Skeletal muscle tissue (tissue), 4 donors: ENCODE data around the gene TAP2. TPM values are rescaled to one million over a fixed set of nuclear protein-coding genes. Genes with fewer than 3 reads are reported as not detected.

ENCODE experiments used
- H3K27ac ChIP-seq: one replicate; pipeline ENCODE4 v1.7.0; 2013; ENCODE audit warnings: mild to moderate bottlenecking, low read depth, low read length, inconsistent platforms
- H3K27me3 ChIP-seq, 3 donors: one replicate each; pipeline ENCODE4 v1.7.0; 2013; ENCODE audit warnings: low read length in 3 of 3; ENCODE audit not compliant: control insufficient read depth in 3 of 3, insufficient read depth in 3 of 3
- H3K36me3 ChIP-seq, 3 donors: one replicate each; pipeline ENCODE4 v1.7.0; 2013; ENCODE audit warnings: low read length in 3 of 3; ENCODE audit not compliant: control insufficient read depth in 3 of 3, insufficient read depth in 3 of 3
- H3K4me1 ChIP-seq, 3 donors: one replicate each; pipeline ENCODE4 v1.7.0; 2013; ENCODE audit warnings: low read length in 3 of 3, mild to moderate bottlenecking in 3 of 3; ENCODE audit not compliant: control insufficient read depth in 3 of 3, insufficient read depth in 3 of 3
- H3K4me3 ChIP-seq, 3 donors: one replicate each; pipeline ENCODE4 v1.7.0; 2013; ENCODE audit warnings: low read length in 3 of 3
- H3K9ac ChIP-seq, 3 donors: one replicate each; pipeline ENCODE4 v1.7.0; 2013; ENCODE audit warnings: low read length in 3 of 3, mild to moderate bottlenecking in 3 of 3, moderate library complexity in 2 of 3, low read depth in 1 of 3
- H3K9me3 ChIP-seq, 3 donors: one replicate each; pipeline ENCODE4 v1.7.0; 2013; ENCODE audit warnings: low read length in 3 of 3; ENCODE audit not compliant: control insufficient read depth in 3 of 3
- total RNA-seq: library from RNA; depleted of rRNA; stranded (reverse); fragments of >200 nt; gene quantifications from one replicate; pipeline ENCODE4 v1.2.3, GENCODE V29; 2014
- donor health status: Osteomylitis.

The TAP2 gene
- total RNA-seq, 1 donor from 2014 or later, result 9.4 TPM

GRCh38 chr6:32845384-32845884 is 6.9 kb upstream of the TAP2 start:
- peaks cover 19 to 28% (median 21%) of the 10 kb centered on the region in 3 donors for H3K4me1 ChIP-seq
- H3K36me3 ChIP-seq, result peaks cover 35 to 56% (median 54%) of the 10 kb centered on the region in 3 donors
- H3K9ac ChIP-seq, result no peak overlapping the region

GRCh38 chr6:32844839-32845383 is 6.4 kb upstream of the TAP2 start:
- Histone ChIP-seq H3K4me1 (peaks cover 19 to 28% (median 21%) of the 10 kb centered on the region in 3 donors), H3K27ac (peak overlapping the region; percentile 91), H3K4me3 (peak overlapping the region; percentile 73 to 91 (median 88)), H3K27me3 (no peaks in the 10 kb centered on the region), H3K9ac (peak overlapping the region; percentile 82 to 92 (median 90)), H3K9me3 (no peaks in the 10 kb centered on the region), H3K36me3 (peaks cover 30 to 51% (median 49%) of the 10 kb centered on the region in 3 donors)

More at GRCh38 chr6:32845384-32845884, 6.9 kb upstream of the TAP2 start:
- Histone ChIP-seq H3K27me3 (no peaks in the 10 kb centered on the region), H3K9me3 (no peaks in the 10 kb centered on the region), H3K27ac (peak overlapping the region; percentile 91), H3K4me3 (peak overlapping the region; percentile 12 to 88 (median 17))

DNA sequence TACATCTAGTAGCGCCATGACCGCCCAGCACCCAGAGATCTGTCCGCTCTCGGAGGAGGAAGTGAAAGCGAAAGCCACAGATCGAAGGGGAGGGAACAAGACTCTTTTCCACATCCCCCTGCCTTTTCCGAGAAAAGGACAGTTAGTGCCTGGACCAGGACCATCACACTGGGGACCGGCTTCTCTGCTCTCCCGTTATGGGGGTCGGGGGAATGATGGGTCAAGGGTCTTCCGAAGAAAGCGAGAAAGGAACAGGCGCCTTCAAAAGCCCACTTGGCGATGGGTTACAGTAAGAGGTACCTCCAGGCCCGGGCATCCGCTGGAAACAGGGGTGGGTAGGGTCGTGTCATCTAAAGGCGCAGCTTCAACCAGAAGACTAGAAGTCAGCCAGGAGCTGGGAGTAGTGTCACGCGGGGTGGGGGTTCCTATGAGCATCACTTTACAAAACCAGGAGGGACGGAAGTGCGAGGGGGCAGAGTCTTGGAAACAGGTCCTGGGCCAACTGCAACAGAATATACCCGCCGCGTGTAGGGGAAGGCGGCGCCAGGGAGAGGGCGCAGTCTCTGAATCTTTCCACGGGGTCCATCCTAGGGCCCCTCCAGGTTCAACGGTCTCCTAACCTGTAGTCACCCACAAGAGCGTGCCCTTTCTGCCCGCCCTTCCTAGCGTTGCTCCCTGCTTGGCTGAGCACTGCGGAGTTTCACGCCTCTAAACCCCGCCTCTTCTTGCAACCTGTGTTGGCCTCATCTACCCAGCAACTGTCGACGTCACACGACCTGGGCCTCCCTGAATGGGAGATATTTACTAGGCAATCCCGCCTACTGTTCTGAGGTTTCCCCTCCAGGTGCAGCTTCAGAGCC is 5.7 kb upstream of the TAP2 start, which contains the start of gene PSMB8:
TSS of gene PSMB8 (minus strand) at position 69 of the 860 bp plus-strand sequence. CDS start at position 18, 51 bp downstream.
- peaks cover 19 to 28% (median 21%) of the 10 kb centered on the region in 3 donors for H3K4me1 ChIP-seq
- H3K9me3 ChIP-seq, result no peaks in the 10 kb centered on the region
- no peaks in the 10 kb centered on the region for H3K27me3 ChIP-seq
- peaks cover 28 to 49% (median 46%) of the 10 kb centered on the region in 3 donors for H3K36me3 ChIP-seq
- H3K4me3 ChIP-seq, result peak within 1 kb of the TSS; percentile 73 to 91 (median 88)
- peak within 1 kb of the TSS; percentile 82 to 92 (median 90) for H3K9ac ChIP-seq
- peak within 1 kb of the TSS; percentile 91 for H3K27ac ChIP-seq

GRCh38 chr6:32843331-32843978 is 4.9 kb upstream of the TAP2 start:
- Histone ChIP-seq H3K4me1 (peaks cover 19 to 28% (median 21%) of the 10 kb centered on the region in 3 donors), H3K27ac (peak overlapping the region; percentile 91)

GRCh38 chr6:32842690-32843089 is 4.2 kb upstream of the TAP2 start:
- no peaks in the 10 kb centered on the region for H3K27me3 ChIP-seq
- peak overlapping the region in 2 of 3 donors; percentile 73 to 88 for H3K4me3 ChIP-seq
- peaks cover 23 to 32% (median 25%) of the 10 kb centered on the region in 3 donors for H3K4me1 ChIP-seq
- H3K36me3 ChIP-seq, result peaks cover 13 to 34% (median 33%) of the 10 kb centered on the region in 3 donors
- peak overlapping the region; percentile 91 for H3K27ac ChIP-seq
- H3K9ac ChIP-seq, result no peak overlapping the region
- H3K9me3 ChIP-seq, result no peaks in the 10 kb centered on the region

More at GRCh38 chr6:32843331-32843978, 4.9 kb upstream of the TAP2 start:
- Histone ChIP-seq H3K9ac (peak overlapping the region; percentile 82 to 92 (median 90)), H3K9me3 (no peaks in the 10 kb centered on the region), H3K36me3 (peaks cover 21 to 42% (median 41%) of the 10 kb centered on the region in 3 donors), H3K27me3 (no peaks in the 10 kb centered on the region), H3K4me3 (peak overlapping the region; percentile 73 to 91 (median 88))

DNA sequence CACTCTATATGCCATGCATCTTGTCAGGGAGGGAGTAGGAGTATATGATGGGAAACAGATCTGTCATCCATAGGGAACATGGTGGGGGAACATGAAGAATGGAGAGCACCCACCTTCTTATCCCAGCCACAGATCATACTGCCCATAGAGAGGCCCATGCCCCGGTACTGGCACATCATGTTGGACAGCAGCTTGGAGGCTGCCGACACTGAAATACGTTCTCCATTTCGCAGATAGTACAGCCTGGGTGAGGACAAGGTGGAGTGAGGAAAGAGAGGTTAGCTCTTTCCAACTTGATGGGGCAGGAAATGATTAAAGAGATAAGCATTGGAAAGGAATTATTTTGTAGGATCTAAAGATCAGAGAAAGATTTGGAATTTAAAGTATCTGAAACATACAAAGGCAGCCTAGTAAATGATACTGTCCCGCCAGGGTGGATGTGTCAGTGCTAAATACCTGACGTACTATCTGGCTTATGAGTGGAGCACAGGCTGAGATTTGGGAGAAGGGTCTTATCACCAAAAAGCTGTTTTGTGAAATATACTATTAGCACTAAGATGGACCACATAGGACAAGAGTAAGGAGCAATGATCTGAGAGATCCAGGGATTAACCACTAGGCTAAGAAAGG is 3.6 kb upstream of the TAP2 start:
- H3K9ac ChIP-seq, result no peak overlapping the region
- H3K27me3 ChIP-seq, result no peaks in the 10 kb centered on the region
- peaks cover 26 to 38% (median 31%) of the 10 kb centered on the region in 3 donors for H3K4me1 ChIP-seq
- H3K36me3 ChIP-seq, result peaks cover 9 to 28% (median 28%) of the 10 kb centered on the region in 3 donors
- H3K9me3 ChIP-seq, result no peaks in the 10 kb centered on the region
- H3K4me3 ChIP-seq, result peak overlapping the region in 1 of 3 donors; percentile 88
- no peak overlapping the region for H3K27ac ChIP-seq

DNA sequence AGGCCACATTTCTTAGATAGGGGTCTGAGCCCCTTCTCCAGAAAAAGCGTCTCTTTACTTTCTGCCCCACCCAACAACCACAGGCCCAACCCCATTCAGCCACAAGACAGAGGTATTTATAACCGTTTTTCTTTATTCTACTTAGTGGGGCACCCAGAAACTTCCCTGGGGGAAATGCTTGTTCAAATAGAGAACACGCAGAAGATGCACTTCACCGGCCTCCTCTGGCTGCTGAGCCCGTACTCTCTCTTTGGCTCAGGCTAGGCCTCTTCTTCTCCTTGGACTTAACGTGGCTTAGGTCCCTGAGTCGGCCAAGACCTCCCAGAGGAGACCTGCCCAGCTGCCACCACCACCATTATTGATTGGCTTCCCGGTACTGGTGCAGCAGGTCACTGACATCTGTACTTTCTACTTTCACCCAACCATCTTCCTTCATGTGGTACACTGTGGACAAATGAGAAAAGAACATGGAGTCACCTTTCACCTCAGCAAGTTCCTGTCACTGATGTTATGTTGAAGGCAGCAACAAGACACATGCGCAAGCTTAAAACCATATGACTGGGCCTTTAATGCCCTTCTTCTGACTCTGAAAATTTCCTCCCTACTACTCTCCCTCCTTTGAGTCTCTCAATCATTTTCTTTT is 2.2 kb upstream of the TAP2 start:
- H3K27me3 ChIP-seq, result no peaks in the 10 kb centered on the region
- no peak overlapping the region for H3K9ac ChIP-seq
- no peak overlapping the region for H3K4me3 ChIP-seq
- peaks cover 5 to 16% (median 14%) of the 10 kb centered on the region in 3 donors for H3K36me3 ChIP-seq
- H3K9me3 ChIP-seq, result no peaks in the 10 kb centered on the region
- H3K4me1 ChIP-seq, result peaks cover 26 to 36% (median 31%) of the 10 kb centered on the region in 3 donors
- H3K27ac ChIP-seq, result no peak overlapping the region

GRCh38 chr6:32839356-32839755 is 817 bp upstream of the TAP2 start:
- H3K4me3 ChIP-seq, result no peak overlapping the region
- no peaks in the 10 kb centered on the region for H3K9me3 ChIP-seq
- peaks cover 8 to 21% (median 19%) of the 10 kb centered on the region in 3 donors for H3K36me3 ChIP-seq
- H3K9ac ChIP-seq, result no peak overlapping the region
- H3K27ac ChIP-seq, result peak overlapping the region; percentile 84
- H3K27me3 ChIP-seq, result no peaks in the 10 kb centered on the region
- peaks cover 20 to 25% (median 24%) of the 10 kb centered on the region in 3 donors for H3K4me1 ChIP-seq
